SKM-1 (cell line): Measurements from ENCODE around the gene BCKDHA.
"Not testable (repeated sequence)": the region's sequence is repeated elsewhere in the genome, so short reads cannot be mapped to it uniquely, and the experiment has no call there.

Experiments
- DNase-seq: peaks from one replicate; lab custom pipeline; 2025; ENCODE audit not compliant: unreplicated experiment; lab: John Stamatoyannopoulos, UW

The BCKDHA gene

GRCh38 chr19:41403181-41403970 is 5.8 kb downstream of the BCKDHA start:
- DNase-seq = no peak

- DNase-seq = no peak
These were observed 8.2 kb downstream of the BCKDHA start for GRCh38 chr19:41405776-41406175.

- DNase-seq = peak; percentile 59
These were observed 9.7 kb downstream of the BCKDHA start for GRCh38 chr19:41407271-41407670.

GRCh38 chr19:41408256-41408655 is 10.6 kb downstream of the BCKDHA start:
- no peak for DNase-seq

- not testable (repeated sequence) for DNase-seq
These were observed 11.2 kb downstream of the BCKDHA start for GRCh38 chr19:41408846-41409245.

GRCh38 chr19:41409288-41409687 is 11.7 kb downstream of the BCKDHA start:
- no peak for DNase-seq

- no peak for DNase-seq
These were observed 12.9 kb downstream of the BCKDHA start for GRCh38 chr19:41410336-41411054.

GRCh38 chr19:41411100-41411967 is 13.7 kb downstream of the BCKDHA start:
- no peak for DNase-seq

- DNase-seq = no peak
These were observed 14.3 kb downstream of the BCKDHA start for GRCh38 chr19:41411968-41412265.

- no peak for DNase-seq
These were observed 15.3 kb downstream of the BCKDHA start for GRCh38 chr19:41412953-41413352.

- no peak for DNase-seq
These were observed 16.3 kb downstream of the BCKDHA start for GRCh38 chr19:41413947-41414346.

- no peak for DNase-seq
These were observed 16.8 kb downstream of the BCKDHA start for GRCh38 chr19:41414461-41414860.

- no peak for DNase-seq
These were observed 17.5 kb downstream of the BCKDHA start for GRCh38 chr19:41415154-41415571.

GRCh38 chr19:41416194-41416674 is 18.6 kb downstream of the BCKDHA start:
- DNase-seq = peak; percentile 19

GRCh38 chr19:41420101-41420880 is 22.7 kb downstream of the BCKDHA start:
- peak; percentile 69 for DNase-seq

GRCh38 chr19:41421314-41421713 is 23.7 kb downstream of the BCKDHA start:
- DNase-seq = no peak

GRCh38 chr19:41421973-41422372 is 24.4 kb downstream of the BCKDHA start:
- no peak for DNase-seq

GRCh38 chr19:41422456-41422855 is 24.8 kb downstream of the BCKDHA start:
- no peak for DNase-seq

- DNase-seq = no peak
These were observed 25.3 kb downstream of the BCKDHA start for GRCh38 chr19:41422955-41423354.

GRCh38 chr19:41424335-41425173 is 26.9 kb downstream of the BCKDHA start:
- DNase-seq = peak; percentile 61
